ENCODE measurements around the gene OR13C2.

- TF ChIP-seq IRF3 (IDR thresholded peaks at IDR 0.05; ENCODE audit: low read depth, low read length), result no peak
- no peak for TF ChIP-seq TAF1 (IDR thresholded peaks at IDR 0.05; ENCODE audit: borderline replicate concordance, low read depth, low read length)
- TF ChIP-seq, protein P1, sequence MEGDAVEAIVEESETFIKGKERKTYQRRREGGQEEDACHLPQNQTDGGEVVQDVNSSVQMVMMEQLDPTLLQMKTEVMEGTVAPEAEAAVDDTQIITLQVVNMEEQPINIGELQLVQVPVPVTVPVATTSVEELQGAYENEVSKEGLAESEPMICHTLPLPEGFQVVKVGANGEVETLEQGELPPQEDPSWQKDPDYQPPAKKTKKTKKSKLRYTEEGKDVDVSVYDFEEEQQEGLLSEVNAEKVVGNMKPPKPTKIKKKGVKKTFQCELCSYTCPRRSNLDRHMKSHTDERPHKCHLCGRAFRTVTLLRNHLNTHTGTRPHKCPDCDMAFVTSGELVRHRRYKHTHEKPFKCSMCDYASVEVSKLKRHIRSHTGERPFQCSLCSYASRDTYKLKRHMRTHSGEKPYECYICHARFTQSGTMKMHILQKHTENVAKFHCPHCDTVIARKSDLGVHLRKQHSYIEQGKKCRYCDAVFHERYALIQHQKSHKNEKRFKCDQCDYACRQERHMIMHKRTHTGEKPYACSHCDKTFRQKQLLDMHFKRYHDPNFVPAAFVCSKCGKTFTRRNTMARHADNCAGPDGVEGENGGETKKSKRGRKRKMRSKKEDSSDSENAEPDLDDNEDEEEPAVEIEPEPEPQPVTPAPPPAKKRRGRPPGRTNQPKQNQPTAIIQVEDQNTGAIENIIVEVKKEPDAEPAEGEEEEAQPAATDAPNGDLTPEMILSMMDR (IDR thresholded peaks at IDR 0.05), result no peak
- TF ChIP-seq MXI1 (IDR thresholded peaks at IDR 0.05; ENCODE audit: low read depth, low read length), result no peak
- no peak for TF ChIP-seq SIN3A (IDR thresholded peaks at IDR 0.05; ENCODE audit: borderline replicate concordance, low read depth, low read length)
- no peak for TF ChIP-seq RAD21 (IDR thresholded peaks at IDR 0.05; ENCODE audit: low read length)
- no peak for TF ChIP-seq REST (IDR thresholded peaks at IDR 0.05; ENCODE audit: low read depth, low read length)
- TF ChIP-seq EP300 (IDR thresholded peaks at IDR 0.05; ENCODE audit: borderline replicate concordance in 1 of 2, low read depth in 1 of 2, low read length in 1 of 2), result no peak
- no peak for TF ChIP-seq CHD2 (IDR thresholded peaks at IDR 0.05; ENCODE audit: low read length, partially characterized antibody)
- TF ChIP-seq POLR2AphosphoS5 (IDR thresholded peaks at IDR 0.05; ENCODE audit: low read depth, low read length), result no peak
- TF ChIP-seq GABPA (IDR thresholded peaks at IDR 0.05; ENCODE audit: low read depth), result no peak
- no peak for TF ChIP-seq RXRA (IDR thresholded peaks at IDR 0.05; ENCODE audit: borderline replicate concordance, low read depth)
- no peak for TF ChIP-seq EZH2phosphoT487 (IDR thresholded peaks at IDR 0.05; ENCODE audit: borderline replicate concordance, low read depth)
- TF ChIP-seq ELF1 (IDR thresholded peaks at IDR 0.05), result no peak
Observed at GRCh38 chr9:104555521-104555920, 49.9 kb downstream of the OR13C2 start.
